HG02981 (cell line): ENCODE measurements around the gene EBF4.

Experiments used
- ATAC-seq: cut with Tn5 transposase; IDR thresholded peaks from one replicate; pipeline ENCODE4 v1.9.1; 2021; ENCODE audit warnings: mild to moderate bottlenecking, moderate library complexity; ENCODE audit not compliant: unreplicated experiment

EBF4 gene

DNA sequence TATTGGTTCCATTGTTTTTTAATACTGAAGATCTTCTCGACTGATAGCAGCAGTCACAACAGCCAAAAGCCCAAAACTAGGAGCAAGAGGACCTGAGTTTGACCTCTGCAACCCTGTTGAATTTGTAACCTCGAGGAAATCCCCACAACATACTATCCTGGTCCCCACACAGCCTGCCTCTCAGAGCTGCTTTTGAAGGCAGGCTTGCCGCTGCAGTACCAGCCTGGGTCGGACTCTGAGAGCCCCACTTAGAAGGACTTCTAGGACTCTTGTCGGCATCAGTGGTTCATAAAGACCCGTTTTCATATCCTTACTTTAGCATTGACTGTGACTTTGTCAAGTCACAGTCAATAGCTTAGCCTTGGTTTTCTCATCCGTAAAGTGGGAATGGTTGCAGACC is 49.3 kb downstream of the EBF4 start:
- no peak for ATAC-seq

DNA sequence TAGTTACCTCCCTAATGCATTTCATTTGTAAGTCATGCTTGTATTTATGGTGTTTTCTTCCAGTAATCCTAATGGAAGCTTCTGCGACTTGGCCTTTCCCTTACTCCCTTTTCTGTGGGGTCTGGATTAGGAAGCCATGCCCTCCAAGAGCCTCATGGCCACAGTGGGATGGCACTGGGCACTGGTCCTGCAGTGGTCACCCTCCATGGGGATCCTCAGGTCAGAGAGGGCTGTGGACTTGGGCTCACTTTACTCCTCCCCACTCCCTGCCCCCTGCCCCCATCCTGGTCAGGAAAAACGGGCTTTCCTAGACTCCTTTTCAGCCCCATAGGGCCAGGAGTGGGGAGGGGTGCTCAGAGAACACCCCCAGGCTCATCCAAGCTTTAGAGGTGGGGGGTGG is 49.9 kb downstream of the EBF4 start:
- ATAC-seq = no peak

DNA sequence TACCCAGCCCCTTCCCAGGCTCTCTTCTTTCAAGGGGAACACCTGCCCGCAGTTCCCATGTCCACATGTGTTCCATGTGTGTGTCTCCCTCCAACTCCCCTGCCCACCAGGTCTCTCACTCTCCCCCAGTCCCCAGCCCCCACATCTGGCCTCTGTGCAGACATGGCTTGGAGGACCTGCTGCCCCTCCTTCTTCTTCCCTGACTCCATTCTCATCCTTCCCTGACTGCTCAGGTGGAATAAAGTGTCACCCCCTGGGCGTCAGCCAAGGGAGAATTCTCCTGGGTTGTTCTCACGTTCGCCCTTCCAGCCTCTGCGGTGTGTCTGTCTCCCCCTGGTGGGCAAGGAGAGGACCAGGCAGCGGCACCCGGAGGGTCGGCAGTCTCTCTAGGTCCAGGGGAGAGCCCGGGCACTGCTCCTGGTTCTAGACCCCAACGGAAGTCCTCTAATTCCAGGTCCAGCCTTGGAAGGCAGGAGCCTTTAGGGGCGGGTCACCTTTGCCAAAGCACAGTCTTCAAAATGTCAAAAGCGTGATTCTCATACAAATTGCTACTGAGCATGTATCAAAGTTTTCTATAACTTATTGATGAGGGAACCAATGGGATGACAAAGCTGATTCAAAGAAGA is 50.5 kb downstream of the EBF4 start:
- ATAC-seq = no peak

DNA sequence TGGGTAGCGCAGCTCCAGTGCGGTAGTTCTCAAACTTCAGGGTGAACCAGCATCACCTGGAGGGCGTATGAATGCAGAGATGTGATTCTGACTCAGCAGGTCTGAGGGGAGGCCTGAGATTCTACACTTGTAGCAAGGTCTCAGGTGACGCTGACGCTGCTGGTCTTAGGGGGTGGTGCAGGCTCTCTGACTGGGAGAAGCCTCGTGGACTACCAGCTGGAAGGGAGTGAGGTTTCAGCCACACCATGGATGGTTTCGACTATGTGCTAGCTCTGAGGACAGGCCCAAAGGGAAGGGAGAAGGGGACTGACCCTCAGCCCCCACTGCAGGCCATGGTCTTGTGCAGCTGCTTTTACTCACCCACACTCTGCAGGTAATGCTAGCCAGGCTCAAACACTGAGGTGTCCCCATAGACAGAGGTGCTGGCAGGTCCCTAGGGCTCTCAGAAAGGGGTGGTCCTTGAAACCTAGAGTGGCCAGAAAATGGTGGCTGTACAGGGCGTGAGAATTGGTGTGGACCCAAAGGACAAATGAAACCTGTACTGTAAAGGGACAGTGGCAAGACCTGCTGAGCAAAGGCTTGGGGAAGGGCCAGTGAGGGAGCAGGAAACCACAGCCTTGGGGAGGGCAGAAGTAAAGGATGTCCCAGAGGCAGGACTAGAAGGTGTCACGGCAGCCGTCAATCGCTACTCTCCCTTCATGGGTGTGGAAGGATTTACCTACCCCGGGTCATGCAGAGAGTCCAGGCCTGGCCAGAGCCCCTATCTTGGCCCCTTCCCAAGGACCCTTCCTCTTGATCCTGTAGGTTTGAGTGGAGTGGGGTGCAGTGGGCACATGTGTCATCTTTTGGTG is 52.7 kb downstream of the EBF4 start:
- no peak for ATAC-seq

DNA sequence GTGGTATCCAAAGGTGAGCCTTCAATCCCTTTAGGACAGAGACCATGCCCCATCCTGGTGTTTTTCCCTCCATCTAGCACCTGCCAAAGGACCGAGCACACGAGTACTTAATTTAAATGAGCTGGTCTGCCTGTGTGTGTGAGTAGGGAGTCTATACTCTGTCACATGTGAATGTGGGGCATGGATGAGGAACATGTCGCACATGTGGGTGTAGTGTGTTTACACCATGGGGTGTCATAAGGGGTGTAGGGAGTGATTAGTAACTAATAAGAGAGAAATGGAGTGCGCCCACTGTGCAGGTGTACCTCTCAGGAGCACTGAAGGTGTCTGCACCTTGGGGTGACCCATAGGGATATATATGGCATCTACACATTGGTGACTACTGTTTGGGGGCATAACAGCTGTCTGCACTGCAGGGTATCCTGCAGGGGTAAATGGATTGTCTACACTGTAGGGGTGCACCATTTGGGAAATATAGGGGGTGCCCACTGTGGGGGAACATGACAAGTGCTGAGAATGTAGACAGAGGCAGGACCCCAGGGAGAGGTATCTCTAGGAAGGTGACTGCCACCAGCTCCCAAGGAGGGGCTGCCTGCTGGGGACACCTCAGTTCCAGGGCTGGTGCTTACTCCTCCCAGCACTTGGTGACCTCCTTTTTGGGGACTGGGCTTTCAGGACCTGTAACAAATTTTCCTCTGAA is 53.5 kb downstream of the EBF4 start:
- ATAC-seq = no peak

DNA sequence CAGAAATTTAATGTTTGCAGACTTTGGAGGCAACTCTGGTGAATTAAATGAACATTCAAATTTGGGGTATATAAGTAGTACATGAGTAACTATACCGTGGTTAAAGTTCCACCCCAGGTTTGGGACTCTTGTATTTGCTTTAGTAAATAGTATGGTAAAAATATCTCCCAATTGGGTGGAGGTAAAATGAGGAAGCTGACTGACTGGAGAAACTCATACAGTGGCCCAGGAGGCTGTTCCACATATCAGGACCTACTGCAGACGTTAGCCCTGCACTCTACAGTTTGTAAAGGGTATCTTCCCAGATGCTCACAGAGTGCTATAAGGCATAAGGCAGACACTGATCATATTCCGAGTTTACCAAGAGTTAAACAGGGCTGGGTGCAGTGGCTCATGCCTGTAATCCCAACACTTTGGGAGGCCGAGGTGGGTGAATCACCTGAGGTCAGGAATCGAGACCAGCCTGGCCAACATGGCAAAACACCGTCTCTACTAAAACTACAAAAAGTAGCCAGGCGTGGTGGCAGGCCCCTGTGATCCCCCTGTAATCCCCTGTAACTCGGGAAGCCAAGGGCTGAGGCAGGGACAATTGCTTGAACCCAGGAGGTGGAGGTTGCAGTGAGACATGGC is 54.2 kb downstream of the EBF4 start:
- ATAC-seq = no peak

DNA sequence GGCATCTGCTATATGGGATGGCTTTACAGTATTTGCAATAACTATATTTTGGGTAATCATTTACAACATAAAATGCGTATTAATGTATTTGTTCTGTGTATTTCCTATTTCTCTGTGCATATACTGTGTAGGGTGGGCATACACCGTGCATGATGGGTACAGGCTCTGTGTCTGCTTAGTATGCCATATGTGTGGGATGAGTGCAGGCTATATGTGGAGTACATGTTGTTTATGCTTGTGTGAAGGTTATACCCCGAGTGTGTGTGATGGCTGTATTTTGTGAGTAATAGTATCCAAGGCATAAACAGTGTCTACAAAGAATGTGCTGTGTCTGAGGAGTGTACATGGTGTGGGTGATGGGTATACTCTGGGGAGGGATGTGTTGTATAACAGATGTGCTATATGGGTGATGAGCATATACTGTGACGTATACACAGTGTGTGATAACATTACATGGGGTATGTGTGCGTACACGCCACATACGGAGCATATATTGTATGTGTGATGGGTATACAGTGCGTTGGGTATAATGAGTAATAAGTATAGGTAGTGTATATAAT is 55.2 kb downstream of the EBF4 start:
- ATAC-seq = no peak

DNA sequence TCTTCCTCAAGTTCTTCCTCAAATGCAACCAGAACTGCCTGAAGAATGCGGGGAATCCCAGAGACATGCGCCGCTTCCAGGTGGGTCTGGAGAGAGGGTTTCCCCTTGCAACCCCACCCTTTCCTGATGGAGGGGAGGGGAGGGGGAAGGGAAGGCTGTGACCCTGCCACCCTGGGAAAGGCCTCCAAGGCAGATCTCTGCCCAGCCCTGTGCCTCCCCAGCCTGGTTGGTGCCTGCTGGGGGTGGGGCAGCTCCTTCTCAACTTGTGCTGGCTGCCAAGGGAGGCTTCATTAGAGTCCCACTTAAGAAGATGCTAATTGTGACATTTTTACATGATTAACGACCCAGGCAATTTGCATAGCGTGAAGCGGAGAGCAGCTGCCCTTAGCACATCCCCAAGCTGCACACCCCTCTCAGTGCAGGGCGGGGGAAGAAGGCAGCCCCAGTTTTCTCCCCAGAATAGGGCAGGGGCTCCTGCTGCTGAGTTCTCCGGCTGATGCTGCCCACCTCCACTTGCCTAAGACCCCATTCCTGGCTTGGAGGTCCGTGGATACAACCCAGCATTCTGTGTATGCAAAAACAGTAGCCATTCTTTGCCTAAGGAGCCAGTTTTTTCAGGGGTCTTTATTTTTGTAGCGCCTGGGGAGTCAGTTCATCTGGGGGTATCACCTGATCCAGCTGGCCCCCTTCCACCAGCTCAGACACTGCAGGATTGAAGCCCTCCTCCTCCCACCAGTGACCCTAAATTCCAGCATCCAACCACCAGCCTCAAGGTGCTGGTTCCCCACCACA is 56.2 kb downstream of the EBF4 start:
- ATAC-seq = no peak

DNA sequence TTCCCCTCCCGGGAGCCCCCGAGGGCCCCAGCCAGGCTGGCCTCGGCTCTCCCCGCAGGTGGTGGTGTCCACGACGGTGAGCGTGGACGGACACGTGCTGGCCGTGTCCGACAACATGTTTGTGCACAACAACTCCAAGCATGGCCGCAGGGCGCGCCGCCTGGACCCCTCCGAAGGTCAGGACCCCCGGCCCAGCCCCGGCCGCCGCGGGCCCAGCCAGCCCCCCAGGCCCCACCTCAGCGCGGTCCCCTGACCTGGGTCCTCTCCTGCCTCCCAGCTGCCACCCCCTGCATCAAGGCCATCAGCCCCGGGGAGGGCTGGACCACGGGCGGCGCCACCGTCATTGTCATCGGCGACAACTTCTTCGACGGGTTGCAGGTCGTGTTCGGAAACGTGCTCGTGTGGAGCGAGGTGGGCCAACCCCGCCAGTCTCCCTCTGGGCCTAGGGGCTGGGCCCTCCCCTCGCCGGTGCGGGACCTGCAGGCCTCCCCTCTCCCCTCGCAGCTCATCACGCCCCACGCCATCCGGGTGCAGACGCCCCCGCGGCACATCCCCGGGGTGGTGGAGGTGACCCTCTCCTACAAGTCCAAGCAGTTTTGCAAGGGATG is 56.9 kb downstream of the EBF4 start:
- ATAC-seq = no peak

DNA sequence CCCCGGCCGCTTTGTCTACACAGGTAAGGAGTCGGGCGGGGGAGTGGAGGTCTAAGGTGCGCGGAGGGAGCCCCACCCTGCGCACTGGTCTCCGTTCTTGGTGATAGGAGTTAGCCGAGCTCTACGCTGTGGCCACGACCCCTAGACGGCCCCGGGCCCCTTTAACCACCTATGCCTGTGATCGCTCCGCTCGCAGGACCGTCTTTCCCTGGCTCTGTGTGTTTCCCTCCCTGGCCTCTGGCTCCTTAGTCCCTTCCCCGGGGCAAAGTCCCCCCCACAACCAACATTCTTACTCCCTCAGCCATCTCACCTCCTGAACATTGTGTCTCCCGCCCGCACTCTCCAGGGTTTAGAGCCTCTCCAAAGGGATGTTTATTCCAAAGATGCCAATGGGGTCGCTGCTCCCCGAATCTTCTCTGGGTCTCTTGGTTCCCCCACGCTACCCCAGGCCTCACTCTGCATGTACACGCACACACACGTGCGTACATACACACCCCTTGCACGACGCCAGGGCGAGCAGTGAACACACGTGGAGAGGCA is 57.4 kb downstream of the EBF4 start:
- ATAC-seq = no peak

DNA sequence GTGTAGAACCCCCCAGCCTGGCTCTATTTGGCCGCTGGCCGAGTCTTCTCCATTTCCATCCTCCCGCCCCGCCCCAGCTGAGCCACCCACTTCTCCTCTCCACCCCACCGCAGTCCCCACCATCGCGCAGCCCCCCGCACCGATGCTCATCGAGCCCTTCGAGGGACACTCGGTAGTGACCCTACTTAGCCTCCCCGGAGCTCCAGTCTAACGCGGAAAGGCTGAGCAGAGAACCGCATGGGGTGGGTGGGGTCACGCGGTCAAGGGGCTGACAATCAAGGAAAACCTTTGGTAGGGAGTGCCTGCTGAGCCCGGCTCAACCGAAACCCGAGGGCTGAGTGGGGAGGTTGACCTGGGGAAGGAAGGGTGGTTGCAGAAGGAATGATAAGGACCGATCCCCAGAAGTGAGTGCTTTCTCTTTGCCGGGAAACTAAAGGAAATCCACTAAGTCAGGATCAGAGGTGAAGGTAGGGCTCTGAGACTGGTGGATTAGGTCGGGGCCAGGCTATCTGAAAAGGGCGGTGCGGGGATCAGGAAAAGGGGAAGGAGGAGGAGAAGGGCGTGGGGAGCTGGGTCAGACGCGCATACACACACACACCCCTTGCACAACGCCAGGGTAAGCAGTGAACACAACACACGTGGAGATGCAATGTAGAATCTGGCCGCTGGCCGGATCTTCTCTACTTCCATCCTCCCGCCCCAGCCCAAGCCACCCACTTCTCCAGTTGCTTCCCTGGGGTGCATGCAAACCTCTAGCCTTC is 58.1 kb downstream of the EBF4 start:
- no peak for ATAC-seq

DNA sequence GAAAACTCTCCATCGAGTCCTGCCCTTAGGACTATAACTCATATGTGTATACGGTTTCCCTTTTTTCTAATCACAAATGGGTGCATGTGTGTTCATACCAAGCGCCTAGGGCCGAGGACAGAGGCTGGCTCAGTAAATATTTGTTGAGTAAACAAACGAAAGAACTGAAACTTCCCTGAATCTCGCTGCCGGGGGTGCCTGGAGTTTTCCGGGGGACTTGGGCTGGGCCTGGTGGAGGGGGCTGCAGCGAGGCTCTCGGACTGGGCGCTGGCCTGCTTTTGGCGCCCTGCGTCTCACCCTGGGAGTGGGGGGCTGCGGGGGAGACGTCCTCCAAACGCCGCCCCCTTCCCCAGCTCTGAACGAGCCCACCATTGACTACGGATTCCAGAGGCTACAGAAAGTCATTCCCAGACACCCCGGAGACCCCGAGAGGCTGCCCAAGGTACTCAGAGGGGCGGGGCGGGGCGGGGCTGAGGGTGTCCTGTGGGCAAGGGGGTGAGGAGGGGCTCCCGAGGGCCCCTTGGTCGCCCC is 58.8 kb downstream of the EBF4 start:
- ATAC-seq = no peak

DNA sequence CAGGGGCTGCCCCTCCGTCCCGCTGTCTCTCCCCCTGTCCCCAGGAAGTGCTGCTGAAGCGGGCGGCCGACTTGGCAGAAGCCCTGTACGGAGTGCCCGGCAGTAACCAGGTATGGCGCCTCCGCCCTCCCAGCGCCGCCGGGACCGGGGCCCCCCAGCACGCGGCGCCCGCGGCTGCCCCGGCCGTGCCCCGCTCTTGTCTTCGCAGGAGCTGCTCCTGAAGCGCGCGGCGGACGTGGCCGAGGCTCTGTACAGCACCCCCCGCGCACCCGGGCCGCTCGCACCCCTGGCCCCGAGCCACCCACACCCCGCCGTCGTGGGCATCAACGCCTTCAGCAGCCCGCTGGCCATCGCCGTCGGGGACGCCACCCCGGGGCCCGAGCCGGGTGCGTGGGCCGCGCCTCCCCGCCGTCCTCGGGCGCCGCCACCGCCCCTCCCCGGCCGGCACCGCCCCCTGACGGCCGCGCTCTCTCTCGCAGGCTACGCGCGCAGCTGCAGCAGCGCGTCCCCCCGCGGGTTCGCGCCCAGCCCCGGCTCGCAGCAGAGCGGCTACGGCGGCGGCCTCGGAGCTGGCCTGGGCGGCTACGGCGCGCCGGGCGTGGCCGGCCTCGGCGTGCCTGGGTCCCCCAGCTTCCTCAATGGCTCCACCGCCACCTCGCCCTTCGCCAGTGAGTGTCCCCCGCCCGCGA is 59.4 kb downstream of the EBF4 start:
- no peak for ATAC-seq

DNA sequence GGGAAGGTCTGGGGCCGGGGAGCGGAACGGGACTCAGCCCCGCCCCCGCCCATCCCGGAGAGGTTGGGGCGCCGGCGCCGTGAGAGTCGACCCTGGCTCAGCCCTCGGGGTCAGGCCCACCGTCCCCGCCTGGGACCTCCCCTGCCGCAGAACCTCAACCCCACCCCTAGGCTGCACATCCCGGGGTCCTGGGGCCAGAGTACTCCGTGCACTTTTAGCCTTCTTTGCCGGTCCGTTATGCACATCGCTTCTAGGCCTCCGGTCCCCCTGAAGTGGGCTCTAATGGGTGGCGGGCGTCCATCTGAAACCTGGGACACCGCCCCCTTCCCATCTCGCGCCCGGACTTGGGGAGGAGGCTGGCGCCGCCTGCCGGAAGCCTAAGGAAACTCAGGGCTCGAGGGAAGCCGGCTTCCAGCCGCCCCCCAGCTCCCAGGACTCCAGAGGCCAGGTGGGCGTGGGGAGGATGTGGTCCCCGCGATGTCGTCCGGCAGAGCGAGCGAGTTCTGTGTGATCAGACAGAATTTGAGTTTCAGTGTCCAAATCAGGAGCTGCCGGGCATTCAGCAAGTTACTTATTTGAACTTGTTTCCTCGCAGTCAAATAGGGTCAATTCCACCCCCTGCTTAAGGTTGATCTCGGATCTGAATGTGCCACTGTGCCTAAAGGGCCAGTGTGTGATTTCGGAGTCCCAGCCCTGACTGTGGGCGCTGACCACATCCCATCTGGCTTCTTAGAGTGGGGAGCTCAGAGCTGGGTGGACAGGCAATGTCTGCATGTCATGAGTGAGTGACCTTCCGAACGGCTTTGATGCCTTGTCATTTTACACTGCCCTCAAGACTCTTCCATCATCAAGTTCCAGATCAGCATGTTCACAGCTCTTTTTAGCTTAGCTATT is 60.2 kb downstream of the EBF4 start:
- no peak for ATAC-seq

DNA sequence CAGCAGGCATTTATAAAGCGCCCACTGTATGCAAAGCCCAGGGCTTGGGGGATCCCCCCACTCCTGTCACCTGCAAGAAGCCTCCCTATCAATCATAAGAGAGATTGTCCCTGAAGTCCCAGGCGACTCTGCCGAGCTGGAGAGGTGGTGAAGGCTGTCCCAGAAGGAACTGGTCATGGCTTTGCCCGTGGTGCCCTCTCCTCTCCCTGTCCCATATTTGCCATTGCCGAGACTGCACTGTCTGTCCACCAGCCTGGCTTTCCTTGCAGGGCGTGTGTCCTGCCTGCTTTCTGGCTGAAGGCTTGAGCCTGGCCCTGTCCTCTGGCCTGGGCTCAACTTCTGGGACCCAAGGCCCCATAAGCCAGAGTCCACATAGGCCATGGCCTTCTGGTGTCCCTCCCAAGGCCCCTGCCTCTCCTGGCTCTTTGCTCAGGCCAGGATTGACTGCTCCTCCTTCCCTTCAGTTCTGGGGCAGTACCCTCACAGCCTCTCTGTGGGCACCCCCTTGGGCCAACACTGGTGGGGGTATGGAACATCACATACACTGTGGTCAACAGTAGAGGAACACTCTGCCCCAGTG is 61.0 kb downstream of the EBF4 start:
- no peak for ATAC-seq

DNA sequence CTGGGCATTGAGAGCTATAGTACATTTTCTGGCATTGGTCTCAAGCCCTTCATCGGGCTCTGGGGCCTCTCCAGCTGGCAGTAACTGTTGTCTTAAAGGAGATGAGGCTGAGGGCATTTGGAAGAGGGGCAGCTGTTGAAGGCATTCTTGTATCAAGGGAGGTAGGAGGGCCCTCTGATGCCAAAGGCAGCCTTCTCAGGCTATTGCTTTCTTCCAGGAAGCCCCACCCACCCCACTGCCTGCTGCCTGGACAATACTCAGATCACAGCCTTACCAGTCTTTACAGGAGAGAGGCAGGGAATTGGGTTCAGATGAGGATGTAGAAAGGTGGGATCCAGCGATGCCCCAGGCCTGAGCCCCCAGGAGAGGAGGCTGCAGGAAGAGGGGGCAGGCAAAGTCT is 61.8 kb downstream of the EBF4 start:
- no peak for ATAC-seq
